ENCODE measurements around the gene ZMYND8.

- no peak for TF ChIP-seq CTCF (IDR thresholded peaks at IDR 0.05)
- TF ChIP-seq POLR2A (IDR thresholded peaks at IDR 0.05), result no peak
Measured at GRCh38 chr20:47201074-47201730, 155.3 kb downstream of the ZMYND8 start.

All from thyroid gland (tissue), 4 donors.